HepG2 (cell line): Measurements from ENCODE around the gene THSD1. TPM values are rescaled to one million over a fixed set of nuclear protein-coding genes. Genes with fewer than 3 reads are reported as not detected.

Source experiments
- ATF5 ChIP-seq: sonication (generic); formaldehyde crosslinking; IDR thresholded peaks from 2 replicates; pipeline ENCODE4 v1.4.0; 2020; ENCODE audit warnings: mild to moderate bottlenecking, low read depth, missing genetic modification reagents
- CHD4 ChIP-seq: fragments of 200-600 bp; sonication (generic); IDR thresholded peaks from 2 replicates; pipeline ENCODE4 v1.7.0; 2017; ENCODE audit warnings: mild to moderate bottlenecking, low read length, borderline replicate concordance
- EED ChIP-seq: sonication (generic); formaldehyde crosslinking; IDR thresholded peaks from 2 replicates; pipeline ENCODE4 v1.5.0; 2020; ENCODE audit warnings: mild to moderate bottlenecking, missing genetic modification reagents
- ELF1 ChIP-seq: sonication (generic); formaldehyde crosslinking; IDR thresholded peaks from 2 replicates; pipeline ENCODE4 v1.4.0; 2020; ENCODE audit warnings: missing genetic modification reagents
- KLF11 ChIP-seq: IDR thresholded peaks from 2 replicates; pipeline ENCODE4 v1.6.1; 2016; ENCODE audit warnings: missing compliant biosample characterization
- KLF9 ChIP-seq: IDR thresholded peaks from 2 replicates; pipeline ENCODE4 v1.6.1; 2016; ENCODE audit warnings: low read depth
- MATR3 ChIP-seq: sonication (generic); formaldehyde crosslinking; IDR thresholded peaks from 2 replicates; pipeline ENCODE4 v1.4.0; 2020; ENCODE audit warnings: missing genetic modification reagents
- NFE2 ChIP-seq: sonication (generic); formaldehyde crosslinking; IDR thresholded peaks from 2 replicates; pipeline ENCODE4 v1.4.0; 2020; ENCODE audit warnings: missing genetic modification reagents
- NR3C1 ChIP-seq: sonication (generic); formaldehyde crosslinking; IDR thresholded peaks from 2 replicates; pipeline ENCODE4 v1.4.0; 2020; ENCODE audit warnings: missing genetic modification reagents
- PCBP1 ChIP-seq: fragments of 200-400 bp; formaldehyde crosslinking; IDR thresholded peaks from 2 replicates; pipeline ENCODE4 v1.6.1; 2017; ENCODE audit warnings: mild to moderate bottlenecking, low read depth, low read length, borderline replicate concordance
- SIN3A ChIP-seq: IDR thresholded peaks from 2 replicates; pipeline ENCODE4 v1.6.1; 2011; ENCODE audit warnings: low read depth, mild to moderate bottlenecking, control low read depth, low read length, borderline replicate concordance
- SP4 ChIP-seq: sonication (generic); formaldehyde crosslinking; IDR thresholded peaks from 2 replicates; pipeline ENCODE4 v1.8.1; 2023; ENCODE audit warnings: mild to moderate bottlenecking, missing genetic modification reagents
- TOPORS ChIP-seq: sonication (generic); formaldehyde crosslinking; IDR thresholded peaks from 2 replicates; pipeline ENCODE4 v1.8.0; 2023; ENCODE audit warnings: mild to moderate bottlenecking, missing genetic modification reagents
- ZBTB8A ChIP-seq: sonication (generic); formaldehyde crosslinking; IDR thresholded peaks from 2 replicates; pipeline ENCODE4 v1.4.0; 2020; ENCODE audit warnings: mild to moderate bottlenecking, low read depth, missing genetic modification reagents, borderline replicate concordance
- ZNF235 ChIP-seq: sonication (generic); formaldehyde crosslinking; IDR thresholded peaks from 2 replicates; pipeline ENCODE4 v1.8.1; 2023; ENCODE audit warnings: mild to moderate bottlenecking, missing genetic modification reagents, borderline replicate concordance
- ZNF333 ChIP-seq: sonication (generic); formaldehyde crosslinking; IDR thresholded peaks from 2 replicates; pipeline ENCODE4 v1.4.0; 2020; ENCODE audit warnings: mild to moderate bottlenecking, missing genetic modification reagents, borderline replicate concordance
- ZNF446 ChIP-seq: sonication (generic); formaldehyde crosslinking; IDR thresholded peaks from 2 replicates; pipeline ENCODE4 v1.5.0; 2020; ENCODE audit warnings: mild to moderate bottlenecking, missing genetic modification reagents
- ZNF512 ChIP-seq: sonication (generic); formaldehyde crosslinking; IDR thresholded peaks from 2 replicates; pipeline ENCODE4 v1.4.0; 2020; ENCODE audit warnings: mild to moderate bottlenecking, missing genetic modification reagents
- ZNF552 ChIP-seq: sonication (generic); formaldehyde crosslinking; IDR thresholded peaks from 2 replicates; pipeline ENCODE4 v1.9.0; 2022; ENCODE audit warnings: missing genetic modification reagents, mild to moderate bottlenecking, borderline replicate concordance
- ZNF678 ChIP-seq: sonication (generic); formaldehyde crosslinking; IDR thresholded peaks from 2 replicates; pipeline ENCODE4 v1.4.0; 2020; ENCODE audit warnings: mild to moderate bottlenecking, missing genetic modification reagents
- ZNF761 ChIP-seq: sonication (generic); formaldehyde crosslinking; conservative IDR thresholded peaks from 2 replicates; pipeline ENCODE4 v1.4.0; 2020; ENCODE audit warnings: mild to moderate bottlenecking, missing genetic modification reagents
- ZNF775 ChIP-seq: sonication (generic); formaldehyde crosslinking; IDR thresholded peaks from 2 replicates; pipeline ENCODE4 v1.4.0; 2020; ENCODE audit warnings: missing genetic modification reagents, mild to moderate bottlenecking, moderate library complexity, borderline replicate concordance
- ZNF816 ChIP-seq: sonication (generic); formaldehyde crosslinking; IDR thresholded peaks from 2 replicates; pipeline ENCODE4 v1.8.0; 2022; ENCODE audit warnings: missing genetic modification reagents, mild to moderate bottlenecking, borderline replicate concordance
- polyA plus RNA-seq, 8 experiments: library from polyadenylated mRNA; depleted of rRNA in 3 of 8; stranded (reverse) in 7 of 8; unstranded in 1 of 8; fragments of >200 nt; fragmentation: Illumina TruSeq in 4 of 8; extraction: Trizol in 4 of 8; gene quantifications; 2 replicates each; pipeline versions ENCODE4 v1.2.1 to v1.2.3, GENCODE V29; 2011 to 2016; ENCODE audit warnings: low read depth in 4 of 8, missing spikeins in 1 of 8, mixed read lengths in 1 of 8; ENCODE audit not compliant: insufficient read depth in 1 of 8
- total RNA-seq, 5 experiments: library from RNA; depleted of rRNA; stranded (reverse); fragments of >200 nt; fragmentation: Illumina TruSeq; extraction: Trizol; gene quantifications; 2 replicates each; pipeline ENCODE4 v1.2.3, GENCODE V29; 2016; ENCODE audit warnings: low read depth in 1 of 5
- TF ChIP-seq, protein P1 (sequence below): sonication (generic); formaldehyde crosslinking; IDR thresholded peaks from 2 replicates; pipeline ENCODE4 v1.9.0; 2021; ENCODE audit warnings: missing genetic modification reagents, borderline replicate concordance
- TF ChIP-seq, protein P2 (sequence below): fragments of 450-650 bp; IDR thresholded peaks from 2 replicates; pipeline ENCODE4 v1.6.1; 2017

The THSD1 gene
- total and polyA plus RNA-seq, 2 of the 13 experiments (the other 11 are each of a cell fraction or from before 2014, with no cell fraction given): 0.11 to 0.15 TPM

DNA sequence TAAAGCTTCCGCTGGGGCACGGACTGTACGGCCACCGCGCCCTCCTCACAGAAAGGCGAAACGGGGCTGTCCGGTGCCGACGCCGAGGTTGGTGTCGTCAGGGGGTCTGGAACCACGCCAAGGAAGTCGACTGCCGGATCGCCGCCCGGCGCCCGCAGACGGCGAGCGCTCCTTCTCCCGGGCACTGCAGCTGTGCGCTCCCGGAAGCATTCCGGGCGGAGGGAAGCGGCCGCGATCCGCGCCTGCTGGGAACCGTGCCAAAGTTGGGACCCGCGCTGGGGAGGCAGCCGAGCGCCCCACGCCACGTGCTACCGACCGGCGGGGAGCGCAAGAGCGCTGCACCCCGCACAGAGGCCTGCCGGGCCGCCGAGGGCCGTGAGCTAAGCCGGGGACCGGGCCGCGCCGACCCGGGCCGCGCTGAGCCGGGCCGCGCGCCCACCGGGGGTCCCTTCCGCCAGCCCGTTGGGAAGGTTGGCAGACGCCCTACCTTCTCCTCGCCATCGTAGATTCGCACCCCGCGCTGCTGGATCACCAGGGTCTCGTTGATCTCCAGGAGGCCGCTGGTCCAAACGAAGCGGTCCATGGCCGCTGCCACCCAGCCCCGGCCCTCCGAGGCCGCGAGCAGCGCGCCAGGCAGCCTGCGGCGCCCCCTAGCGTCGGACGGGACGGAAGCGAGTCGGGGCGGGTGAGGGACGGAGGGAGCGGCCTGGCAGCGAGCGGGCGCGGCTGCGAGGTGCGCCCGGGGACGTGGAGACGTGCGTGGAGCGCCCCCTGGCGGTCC lies 44.2 kb upstream of the THSD1 start, which contains the start of gene VPS36 (continued):
- TF ChIP-seq TOPORS (CRISPR knock-in tag) (no peak), ZNF761 (peak; percentile 86), CHD4 (no peak), KLF11 (CRISPR knock-in tag) (no peak), NR3C1 (no peak), NFE2 (no peak), ZNF552 (CRISPR knock-in tag) (no peak; the same call in 1 of the 2 replicates), ZNF333 (CRISPR knock-in tag) (no peak), EED (CRISPR knock-in tag) (0 out of 2 replicates have a peak, but pooled peaks have one; percentile 68), ZBTB8A (CRISPR knock-in tag) (no peak), PCBP1 (no peak), ZNF512 (CRISPR knock-in tag) (no peak), ZNF235 (CRISPR knock-in tag) (peak; percentile 86), SIN3A (no peak; the same call in 1 of the 2 replicates), ELF1 (peak; percentile 66; the same call in 1 of the 2 replicates), ZNF775 (CRISPR knock-in tag) (no peak), ATF5 (CRISPR knock-in tag) (peak; percentile 74; the same call in 1 of the 2 replicates), SP4 (CRISPR knock-in tag) (peak; percentile 64), ZNF678 (CRISPR knock-in tag) (peak; percentile 87; the same call in 1 of the 2 replicates), ZNF446 (CRISPR knock-in tag) (no peak; the same call in 1 of the 2 replicates), KLF9 (CRISPR knock-in tag) (no peak), ZNF816 (CRISPR knock-in tag) (peak; percentile 90; the same call in 1 of the 2 replicates), MATR3 (no peak)
- TF ChIP-seq, protein P1, sequence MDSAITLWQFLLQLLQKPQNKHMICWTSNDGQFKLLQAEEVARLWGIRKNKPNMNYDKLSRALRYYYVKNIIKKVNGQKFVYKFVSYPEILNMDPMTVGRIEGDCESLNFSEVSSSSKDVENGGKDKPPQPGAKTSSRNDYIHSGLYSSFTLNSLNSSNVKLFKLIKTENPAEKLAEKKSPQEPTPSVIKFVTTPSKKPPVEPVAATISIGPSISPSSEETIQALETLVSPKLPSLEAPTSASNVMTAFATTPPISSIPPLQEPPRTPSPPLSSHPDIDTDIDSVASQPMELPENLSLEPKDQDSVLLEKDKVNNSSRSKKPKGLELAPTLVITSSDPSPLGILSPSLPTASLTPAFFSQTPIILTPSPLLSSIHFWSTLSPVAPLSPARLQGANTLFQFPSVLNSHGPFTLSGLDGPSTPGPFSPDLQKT (CRISPR knock-in tag): no peak
- TF ChIP-seq, protein P2, sequence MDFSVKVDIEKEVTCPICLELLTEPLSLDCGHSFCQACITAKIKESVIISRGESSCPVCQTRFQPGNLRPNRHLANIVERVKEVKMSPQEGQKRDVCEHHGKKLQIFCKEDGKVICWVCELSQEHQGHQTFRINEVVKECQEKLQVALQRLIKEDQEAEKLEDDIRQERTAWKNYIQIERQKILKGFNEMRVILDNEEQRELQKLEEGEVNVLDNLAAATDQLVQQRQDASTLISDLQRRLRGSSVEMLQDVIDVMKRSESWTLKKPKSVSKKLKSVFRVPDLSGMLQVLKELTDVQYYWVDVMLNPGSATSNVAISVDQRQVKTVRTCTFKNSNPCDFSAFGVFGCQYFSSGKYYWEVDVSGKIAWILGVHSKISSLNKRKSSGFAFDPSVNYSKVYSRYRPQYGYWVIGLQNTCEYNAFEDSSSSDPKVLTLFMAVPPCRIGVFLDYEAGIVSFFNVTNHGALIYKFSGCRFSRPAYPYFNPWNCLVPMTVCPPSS: no peak
